OCI-LY3 (cell line): ENCODE results near the gene ZNF22.

Experiments
- CTCF ChIP-seq: fragments of 200-600, 300-600 bp; sonication (generic); IDR thresholded peaks from 2 replicates; pipeline ENCODE4 v1.5.1; 2014; ENCODE audit warnings: antibody characterized with exemption, low read length, low read depth
- EZH2phosphoT487 ChIP-seq: fragments of 200-600 bp; shearing (Covaris generic); IDR thresholded peaks from 2 replicates; pipeline ENCODE4 v1.6.1; 2018; ENCODE audit warnings: antibody characterized with exemption, mixed run types, low read depth

- TF ChIP-seq CTCF (no peak), EZH2phosphoT487 (no peak)
Measured at GRCh38 chr10:44952779-44953231, 47.9 kb upstream of the ZNF22 start.
